ENCODE results near the gene DHX35. TPM values are rescaled to one million over a fixed set of nuclear protein-coding genes. Genes with fewer than 3 reads are reported as not detected.

Gene DHX35
- total and polyA plus RNA-seq, 2 of the 13 experiments (the other 11 are each of a cell fraction or from before 2014, with no cell fraction given) = 25.8 to 28.7 TPM

- no peak; the same call in none of the 2 replicates for TF ChIP-seq ARNTL (CRISPR knock-in tag; IDR thresholded peaks at IDR 0.05)
- TF ChIP-seq HNF1B (CRISPR knock-in tag; IDR thresholded peaks at IDR 0.05) = peak; percentile 85
- TF ChIP-seq ELF1 (CRISPR knock-in tag; IDR thresholded peaks at IDR 0.05) = no peak; the same call in 1 of the 2 replicates
- peak; percentile 100 for TF ChIP-seq NFYB (CRISPR knock-in tag; IDR thresholded peaks at IDR 0.05)
- TF ChIP-seq PRDM10 (CRISPR knock-in tag; IDR thresholded peaks at IDR 0.05; ENCODE audit: low read depth) = no peak; the same call in 1 of the 2 replicates
- no peak; the same call in 1 of the 2 replicates for TF ChIP-seq NAIF1 (CRISPR knock-in tag; IDR thresholded peaks at IDR 0.05; ENCODE audit: borderline replicate concordance)
- peak; percentile 100 for TF ChIP-seq SAP130 (CRISPR knock-in tag; IDR thresholded peaks at IDR 0.05; ENCODE audit: low read depth)
- TF ChIP-seq POLR2AphosphoS5 (IDR thresholded peaks at IDR 0.05; ENCODE audit: low read depth, low read length) = peak; percentile 97
- TF ChIP-seq ZMAT3 (CRISPR knock-in tag; conservative IDR thresholded peaks at IDR 0.05) = peak; percentile 90
- TF ChIP-seq SMARCC2 (IDR thresholded peaks at IDR 0.05) = no peak
- TF ChIP-seq AKNA (CRISPR knock-in tag; IDR thresholded peaks at IDR 0.05; ENCODE audit: borderline replicate concordance) = 0 out of 2 replicates have a peak, but pooled peaks have one; percentile 25
- peak; percentile 90 for TF ChIP-seq ZNF512 (CRISPR knock-in tag; IDR thresholded peaks at IDR 0.05)
- peak; percentile 54 for TF ChIP-seq MNT (IDR thresholded peaks at IDR 0.05)
- TF ChIP-seq RFXAP (CRISPR knock-in tag; IDR thresholded peaks at IDR 0.05; ENCODE audit: borderline replicate concordance) = peak; percentile 87; the same call in 1 of the 2 replicates
- 0 out of 2 replicates have a peak, but pooled peaks have one; percentile 91 for TF ChIP-seq ZFP62 (CRISPR knock-in tag; IDR thresholded peaks at IDR 0.05)
These were observed 35.8 kb upstream of the DHX35 start, which contains the start of gene FAM83D (continued) for GRCh38 chr20:38926142-38926933.

Data from HepG2 (cell line).